Epithelial cell of esophagus (primary cell): ENCODE results near the gene ZAP70.
"Not testable (repeated sequence)": the region's sequence is repeated elsewhere in the genome, so short reads cannot be mapped to it uniquely, and the experiment has no call there.

Source experiments
- DNase-seq: peaks from one replicate; pipeline ENCODE4 v3.0.0; 2010; ENCODE audit warnings: low read depth
- H3K4me3 ChIP-seq: 2 replicates; pipeline ENCODE4 v1.5.1; 2011; ENCODE audit warnings: mild to moderate bottlenecking, low read length, control low read depth
- CTCF ChIP-seq: IDR thresholded peaks from 2 replicates; pipeline ENCODE4 v1.5.1; 2011; ENCODE audit warnings: low read depth, mild to moderate bottlenecking, low read length, control low read depth, inconsistent platforms; ENCODE audit not compliant: insufficient read depth; ENCODE audit errors: missing control alignments

The ZAP70 gene

DNA sequence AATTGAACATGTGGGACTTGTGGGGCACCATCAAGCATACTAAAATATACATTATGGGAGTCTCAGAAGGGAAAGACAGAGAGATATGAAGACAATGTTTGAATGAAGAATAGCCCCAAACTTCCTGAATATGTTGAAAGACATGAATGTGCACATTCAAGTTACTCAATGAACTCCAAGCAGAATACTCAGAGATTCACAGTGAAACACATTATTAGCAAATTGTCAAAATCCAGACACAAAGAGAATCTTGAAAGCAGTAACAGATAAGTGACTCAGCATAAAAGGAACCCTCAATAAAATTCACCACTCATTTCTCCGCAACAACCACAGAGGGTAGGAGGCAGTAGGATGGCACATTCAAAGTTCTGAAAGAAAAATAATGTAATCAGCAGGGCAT, 35.1 kb upstream of the ZAP70 start:
- no peak overlapping the region for H3K4me3 ChIP-seq
- DNase-seq, result no peak
- no peak for TF ChIP-seq CTCF

GRCh38 chr2:97687235-97687634, 26.1 kb upstream of the ZAP70 start:
- DNase-seq, H3K4me3 ChIP-seq: not testable (repeated sequence)

DNA sequence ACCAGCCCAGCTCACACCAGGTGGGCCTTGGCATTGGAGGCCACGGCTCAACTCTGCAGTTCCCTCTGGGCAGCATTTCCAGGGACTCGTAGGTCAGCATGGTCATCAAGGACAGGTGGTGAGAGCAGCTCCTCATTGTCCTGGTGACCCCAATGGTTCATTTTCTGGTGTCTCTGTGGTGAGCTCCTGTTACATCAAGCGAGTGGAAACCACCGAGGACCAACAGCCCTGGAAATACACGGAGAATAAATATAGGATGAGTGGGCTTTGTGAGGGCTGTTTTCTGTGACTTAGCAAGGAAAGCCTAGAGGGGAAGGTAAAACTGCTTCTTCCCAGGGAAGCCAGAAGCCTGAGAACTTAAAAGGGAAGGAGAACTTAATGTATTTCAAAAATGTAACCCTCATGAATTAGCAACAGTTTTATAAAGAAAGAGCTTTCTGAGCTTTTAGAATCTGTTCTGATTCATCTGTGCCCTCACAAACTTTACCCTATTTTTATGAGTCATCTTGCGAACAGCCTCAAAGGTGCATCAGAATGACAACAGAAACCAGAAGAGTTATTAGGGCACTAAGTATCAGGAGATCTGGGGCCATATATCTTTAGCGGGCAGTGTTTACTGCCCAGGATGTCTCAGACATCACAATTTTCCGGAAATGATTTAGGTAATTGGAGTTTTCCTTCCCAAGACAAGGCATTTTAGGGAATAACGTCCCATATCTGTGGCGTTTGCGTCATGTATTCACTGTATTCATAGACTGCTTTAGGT, 25.1 kb upstream of the ZAP70 start:
- no peak for TF ChIP-seq CTCF
- no peak overlapping the region for H3K4me3 ChIP-seq
- peak; percentile 37 for DNase-seq

- no peak for DNase-seq
- no peak for TF ChIP-seq CTCF
- no peak overlapping the region for H3K4me3 ChIP-seq
These were observed 22.2 kb upstream of the ZAP70 start for GRCh38 chr2:97691166-97691565.

- peak; percentile 14 for DNase-seq
- no peak overlapping the region for H3K4me3 ChIP-seq
- TF ChIP-seq CTCF, result no peak
These were observed 19.9 kb upstream of the ZAP70 start for GRCh38 chr2:97693476-97693875.

- H3K4me3 ChIP-seq, result no peak overlapping the region
- peak; percentile 28 for DNase-seq
- no peak for TF ChIP-seq CTCF
These were observed 17.6 kb upstream of the ZAP70 start for GRCh38 chr2:97695744-97696143.

DNA sequence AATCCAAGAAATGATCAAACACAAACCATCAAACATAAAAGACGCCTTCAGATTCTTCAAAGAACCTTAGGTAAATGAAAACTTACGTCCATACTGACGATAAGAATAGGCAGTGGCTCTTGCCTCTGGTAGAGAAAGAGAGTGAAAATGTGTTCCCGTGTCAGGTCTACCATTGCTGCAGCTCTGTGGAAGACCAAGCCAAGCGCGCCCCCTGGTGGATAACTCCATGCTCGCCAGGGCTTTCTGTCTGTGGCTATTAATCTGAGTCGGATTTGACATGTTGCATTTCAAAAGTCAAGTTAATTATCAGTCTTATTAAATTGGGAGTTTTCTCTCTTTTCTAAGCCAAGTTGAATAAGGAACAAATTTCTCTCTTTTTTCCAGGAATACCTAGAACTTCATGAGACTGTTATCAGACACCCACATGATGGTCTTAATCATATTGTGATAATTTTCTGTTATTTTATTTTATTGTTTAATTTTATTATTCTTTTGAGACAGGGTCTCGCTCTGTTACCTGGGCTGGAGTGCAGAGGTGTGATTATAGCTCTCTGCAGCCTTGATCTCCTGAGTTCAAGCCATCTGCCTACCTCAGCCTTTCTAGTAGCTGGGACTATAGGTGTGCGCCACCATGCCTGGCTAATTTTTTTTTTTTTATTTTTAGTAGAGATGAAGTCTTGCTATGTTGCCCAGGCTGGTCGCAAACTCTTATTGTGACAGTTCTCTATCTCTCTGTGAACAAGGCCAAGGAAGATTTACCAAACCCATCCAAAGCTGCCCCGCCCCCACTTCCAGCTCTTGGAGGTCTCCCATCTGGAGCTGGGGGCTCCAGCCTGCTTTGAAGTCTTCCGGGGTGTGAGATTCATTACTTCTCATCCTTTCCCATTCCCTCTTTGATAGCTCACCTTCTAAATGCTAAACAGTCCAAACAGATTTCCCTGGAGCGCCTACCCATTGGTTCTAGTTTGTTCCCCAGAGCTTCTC, 15.8 kb upstream of the ZAP70 start:
- H3K4me3 ChIP-seq, result no peak overlapping the region
- DNase-seq, result peak; percentile 82
- TF ChIP-seq CTCF, result peak; percentile 87
